GM12864 (cell line): ENCODE measurements around the gene DIS3L2.

Source experiments
- DNase-seq: peaks from one replicate; pipeline ENCODE4 v3.0.0-alpha.2; 2011; ENCODE audit warnings: low read depth
- H3K4me3 ChIP-seq: 2 replicates; pipeline ENCODE4 v1.5.1; 2011; ENCODE audit warnings: mild to moderate bottlenecking, low read depth, low read length, control low read depth
- TF ChIP-seq, protein P1 (sequence below): IDR thresholded peaks from 2 replicates; pipeline ENCODE4 v1.5.1; 2011; ENCODE audit warnings: low read depth, mild to moderate bottlenecking, moderate library complexity, low read length, control low read depth, inconsistent platforms; ENCODE audit errors: missing control alignments

The DIS3L2 gene

DNA sequence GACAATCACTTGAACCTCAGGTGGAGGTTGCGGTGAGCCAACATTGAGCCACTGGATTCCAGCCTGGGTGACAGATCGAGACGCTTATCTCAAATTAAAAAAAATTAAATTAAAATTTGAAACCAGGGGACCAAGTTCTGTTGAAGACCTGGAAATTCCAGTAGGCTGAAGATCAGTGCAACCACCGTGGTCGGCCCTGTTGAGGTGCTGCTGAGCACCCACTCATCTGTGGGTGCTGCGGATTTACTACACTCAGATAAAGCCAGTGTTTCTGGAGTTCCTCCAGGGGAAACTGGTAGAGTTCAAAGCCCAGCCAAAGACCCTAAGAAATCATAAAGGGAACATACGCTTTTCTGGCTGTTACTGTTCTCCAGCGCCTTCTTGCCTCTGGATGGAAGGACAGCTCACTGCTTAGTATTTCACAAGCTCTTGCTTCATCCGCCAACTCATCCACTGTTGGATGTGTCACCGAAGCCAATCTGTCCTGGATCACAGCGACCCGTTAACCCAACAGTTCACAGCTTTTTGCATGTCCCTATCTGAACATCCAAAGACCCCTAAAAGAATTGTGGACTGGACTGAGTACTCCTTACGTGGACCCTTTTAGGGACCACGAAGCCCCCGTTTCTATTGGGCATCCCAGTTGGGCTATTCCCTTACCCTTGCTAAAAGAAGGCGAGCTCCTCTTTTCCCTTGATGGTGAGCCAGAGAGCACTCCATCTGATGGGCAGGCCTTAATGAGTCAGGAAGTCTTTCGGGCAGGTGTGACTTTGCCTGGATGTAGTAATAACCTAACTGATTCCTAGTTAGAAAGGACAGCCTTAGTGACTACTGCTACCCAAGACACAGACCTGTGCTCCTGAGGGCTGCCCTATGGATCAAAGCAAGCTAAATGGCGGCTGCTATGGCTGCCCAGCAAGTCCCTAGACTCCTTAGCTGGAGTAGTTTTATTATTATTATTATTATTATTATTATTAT is 411.0 kb downstream of the DIS3L2 start:
- DNase-seq, result no peak
- no peak overlapping the region for H3K4me3 ChIP-seq
- TF ChIP-seq, protein P1, sequence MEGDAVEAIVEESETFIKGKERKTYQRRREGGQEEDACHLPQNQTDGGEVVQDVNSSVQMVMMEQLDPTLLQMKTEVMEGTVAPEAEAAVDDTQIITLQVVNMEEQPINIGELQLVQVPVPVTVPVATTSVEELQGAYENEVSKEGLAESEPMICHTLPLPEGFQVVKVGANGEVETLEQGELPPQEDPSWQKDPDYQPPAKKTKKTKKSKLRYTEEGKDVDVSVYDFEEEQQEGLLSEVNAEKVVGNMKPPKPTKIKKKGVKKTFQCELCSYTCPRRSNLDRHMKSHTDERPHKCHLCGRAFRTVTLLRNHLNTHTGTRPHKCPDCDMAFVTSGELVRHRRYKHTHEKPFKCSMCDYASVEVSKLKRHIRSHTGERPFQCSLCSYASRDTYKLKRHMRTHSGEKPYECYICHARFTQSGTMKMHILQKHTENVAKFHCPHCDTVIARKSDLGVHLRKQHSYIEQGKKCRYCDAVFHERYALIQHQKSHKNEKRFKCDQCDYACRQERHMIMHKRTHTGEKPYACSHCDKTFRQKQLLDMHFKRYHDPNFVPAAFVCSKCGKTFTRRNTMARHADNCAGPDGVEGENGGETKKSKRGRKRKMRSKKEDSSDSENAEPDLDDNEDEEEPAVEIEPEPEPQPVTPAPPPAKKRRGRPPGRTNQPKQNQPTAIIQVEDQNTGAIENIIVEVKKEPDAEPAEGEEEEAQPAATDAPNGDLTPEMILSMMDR, result no peak

DNA sequence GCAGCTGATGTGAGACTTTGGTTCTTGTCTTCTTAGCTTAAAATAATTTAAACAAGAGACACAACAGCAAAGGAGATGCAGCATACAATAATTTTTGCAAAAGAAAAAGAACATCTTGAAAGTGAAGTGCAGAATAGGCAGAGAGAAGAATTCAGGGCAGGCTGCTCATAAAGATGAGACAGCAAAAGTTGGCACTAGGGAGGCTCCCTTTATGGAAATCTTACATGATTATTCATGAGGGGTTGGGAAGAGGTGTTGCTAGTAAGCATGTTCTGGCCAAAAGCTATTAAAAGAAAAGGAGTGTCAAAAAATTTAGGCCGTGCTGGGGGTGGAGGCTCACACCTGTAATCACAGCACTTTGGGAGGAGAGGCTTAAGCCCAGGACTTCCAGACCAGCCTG is 412.8 kb downstream of the DIS3L2 start:
- no peak overlapping the region for H3K4me3 ChIP-seq
- DNase-seq, result no peak
- TF ChIP-seq, protein P1, result no peak

DNA sequence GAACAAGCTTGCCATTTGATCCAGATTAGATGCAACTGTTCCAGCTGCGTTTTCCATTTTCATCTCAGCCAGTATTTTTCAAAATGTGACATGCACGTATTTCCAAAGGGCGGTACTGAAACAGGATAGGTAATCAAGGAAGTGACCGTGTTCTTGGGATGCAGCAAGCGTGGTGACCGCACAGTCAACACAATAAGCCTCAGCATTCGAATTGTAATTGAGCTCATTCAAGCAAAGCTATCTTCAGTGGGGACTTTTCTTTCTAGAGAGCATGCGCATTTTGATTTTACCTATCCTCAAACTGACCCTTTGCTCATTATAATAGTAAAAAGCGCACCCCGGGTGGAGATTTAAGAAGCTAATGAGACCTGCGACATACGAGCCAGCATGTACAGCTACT is 413.7 kb downstream of the DIS3L2 start:
- no peak for DNase-seq
- H3K4me3 ChIP-seq, result no peak overlapping the region
- TF ChIP-seq, protein P1, result no peak

DNA sequence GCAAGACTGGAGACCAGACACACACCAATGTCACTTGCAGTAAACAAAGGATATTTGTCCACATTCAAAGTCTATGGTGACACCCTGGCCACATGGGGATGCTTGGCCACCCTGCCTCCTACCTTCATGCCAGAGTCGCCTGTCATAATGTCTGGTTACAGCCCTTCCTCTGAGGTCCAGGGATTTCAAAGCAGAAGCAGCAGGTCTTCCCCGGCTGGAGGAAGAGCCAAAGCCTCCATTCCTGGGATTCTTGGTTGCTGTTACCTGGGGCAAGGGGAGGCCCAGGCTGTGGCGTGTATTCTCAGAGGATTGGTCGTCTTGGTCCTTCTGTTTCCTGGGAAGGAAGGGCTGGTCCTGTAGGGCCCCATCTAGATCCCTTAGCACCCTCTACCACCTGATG is 414.7 kb downstream of the DIS3L2 start:
- TF ChIP-seq, protein P1, result no peak
- H3K4me3 ChIP-seq, result no peak overlapping the region
- no peak for DNase-seq

DNA sequence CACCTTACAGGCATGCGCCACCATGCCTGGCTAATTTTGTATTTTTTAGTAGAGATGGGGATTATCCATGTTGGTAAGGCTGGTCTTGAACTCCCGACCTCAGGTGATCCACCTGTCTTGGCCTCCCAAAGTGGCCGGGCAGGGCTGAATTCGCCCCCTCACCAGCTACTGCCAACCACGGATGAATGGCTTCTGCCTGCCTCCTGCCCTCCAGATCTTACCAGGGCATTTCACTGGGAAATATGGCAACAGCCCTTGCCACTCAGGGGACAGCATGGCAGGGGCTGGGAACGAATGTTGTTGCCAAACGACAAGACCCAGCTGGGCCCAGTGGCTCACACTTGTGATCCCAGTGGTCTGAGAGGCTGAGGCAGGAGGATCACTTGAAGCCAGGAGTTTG is 415.2 kb downstream of the DIS3L2 start:
- TF ChIP-seq, protein P1, result no peak
- no peak overlapping the region for H3K4me3 ChIP-seq

DNA sequence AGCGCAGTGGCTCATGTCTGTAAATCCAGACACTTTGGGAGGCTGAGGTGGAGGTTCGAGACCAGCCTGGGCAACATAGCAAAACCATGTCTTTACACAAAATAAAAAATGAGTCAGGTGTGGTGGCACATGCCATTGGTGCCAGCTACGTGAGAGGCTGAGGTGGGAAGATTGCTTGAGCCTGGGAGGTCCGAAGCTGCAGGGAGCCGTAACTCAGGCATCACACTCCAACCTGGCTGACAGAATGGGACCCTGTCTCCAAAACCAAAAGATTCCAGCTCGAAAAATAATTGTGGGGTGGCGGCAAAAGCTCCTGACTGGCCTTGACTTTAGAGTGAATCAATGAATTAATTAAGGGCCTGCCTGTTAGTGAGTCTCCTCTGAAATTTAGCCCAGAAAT is 415.8 kb downstream of the DIS3L2 start:
- no peak overlapping the region for H3K4me3 ChIP-seq
- TF ChIP-seq, protein P1, result no peak
- DNase-seq, result no peak

More for the DNA sequence above, 415.2 kb downstream of the DIS3L2 start:
- DNase-seq, result no peak
